GM18526 (cell line): ENCODE results near the gene COMMD4.

ENCODE experiments used
- POLR2A ChIP-seq: IDR thresholded peaks from 3 replicates; pipeline ENCODE4 v1.6.1; 2011; ENCODE audit not compliant: insufficient read length; ENCODE audit errors: extremely low read depth

The COMMD4 gene

GRCh38 chr15:75355369-75355768, 19.5 kb downstream of the COMMD4 start:
- no peak for TF ChIP-seq POLR2A

- no peak for TF ChIP-seq POLR2A
Observed at GRCh38 chr15:75356006-75356405, 20.1 kb downstream of the COMMD4 start.

GRCh38 chr15:75356517-75356916, 20.7 kb downstream of the COMMD4 start:
- no peak for TF ChIP-seq POLR2A

- TF ChIP-seq POLR2A: no peak
Observed at GRCh38 chr15:75357976-75358673, 22.3 kb downstream of the COMMD4 start.

- TF ChIP-seq POLR2A: no peak
Observed at GRCh38 chr15:75358771-75359536, 23.1 kb downstream of the COMMD4 start.

GRCh38 chr15:75359537-75360250, 23.8 kb downstream of the COMMD4 start:
- no peak for TF ChIP-seq POLR2A

GRCh38 chr15:75360391-75360790, 24.5 kb downstream of the COMMD4 start:
- TF ChIP-seq POLR2A: no peak

- no peak for TF ChIP-seq POLR2A
Observed at GRCh38 chr15:75360856-75361255, 25.0 kb downstream of the COMMD4 start.

GRCh38 chr15:75361361-75361988, 25.6 kb downstream of the COMMD4 start:
- TF ChIP-seq POLR2A: no peak

GRCh38 chr15:75361989-75362641, 26.3 kb downstream of the COMMD4 start:
- TF ChIP-seq POLR2A: no peak

- TF ChIP-seq POLR2A: no peak
Observed at GRCh38 chr15:75362642-75363249, 26.9 kb downstream of the COMMD4 start.

- TF ChIP-seq POLR2A: no peak
Observed at GRCh38 chr15:75363786-75364185, 27.9 kb downstream of the COMMD4 start.

GRCh38 chr15:75364881-75365280, 29.0 kb downstream of the COMMD4 start:
- TF ChIP-seq POLR2A: no peak

GRCh38 chr15:75366163-75366562, 30.3 kb downstream of the COMMD4 start:
- no peak for TF ChIP-seq POLR2A

- TF ChIP-seq POLR2A: no peak
Observed at GRCh38 chr15:75367006-75367405, 31.1 kb downstream of the COMMD4 start.

- TF ChIP-seq POLR2A: no peak
Observed at GRCh38 chr15:75367406-75367912, 31.6 kb downstream of the COMMD4 start.
